GM23338 (cell line): ENCODE results near the gene CYGB. TPM values are rescaled to one million over a fixed set of nuclear protein-coding genes. Genes with fewer than 3 reads are reported as not detected.
"Not testable (repeated sequence)": the region's sequence is repeated elsewhere in the genome, so short reads cannot be mapped to it uniquely, and the experiment has no call there.

ENCODE experiments used
- ATAC-seq: fragments of 200-7000 bp; cut with Tn5 transposase; 3 replicates; pipeline ENCODE4 v1.9.1; 2020
- DNase-seq: peaks from one replicate; pipeline ENCODE4 v3.0.0-alpha.2; 2015; ENCODE audit warnings: low spot score
- H2AFZ ChIP-seq: fragments of 200-600 bp; sonication (generic); 2 replicates; pipeline ENCODE4 v1.8.0; 2016; ENCODE audit warnings: antibody characterized with exemption, mild to moderate bottlenecking, moderate library complexity
- H3F3A ChIP-seq: fragments of 200-600 bp; sonication (generic); replicated peaks from 2 replicates; pipeline ENCODE4 v1.8.0; 2017; ENCODE audit warnings: antibody characterized with exemption, mixed run types, low read depth
- H3K27ac ChIP-seq: fragments of 200-600 bp; sonication (generic); 2 replicates; pipeline ENCODE4 v1.6.1; 2016; ENCODE audit warnings: low read depth
- H3K27me3 ChIP-seq: fragments of 200-600 bp; sonication (generic); 2 replicates; pipeline ENCODE4 v1.8.0; 2016; ENCODE audit warnings: mild to moderate bottlenecking, mixed run types, moderate library complexity; ENCODE audit not compliant: insufficient read depth
- H3K36me3 ChIP-seq: fragments of 200-600 bp; sonication (generic); 2 replicates; pipeline ENCODE4 v1.8.0; 2016; ENCODE audit warnings: mild to moderate bottlenecking; ENCODE audit not compliant: insufficient read depth
- H3K4me1 ChIP-seq: fragments of 200-600 bp; sonication (generic); 2 replicates; pipeline ENCODE4 v1.8.0; 2016; ENCODE audit warnings: mild to moderate bottlenecking, moderate library complexity; ENCODE audit not compliant: insufficient read depth
- H3K4me2 ChIP-seq: fragments of 200-600 bp; sonication (generic); 2 replicates; pipeline ENCODE4 v1.7.1; 2017; ENCODE audit warnings: mixed run types
- H3K4me3 ChIP-seq: fragments of 200-600 bp; sonication (generic); 2 replicates; pipeline ENCODE4 v1.6.1; 2016; ENCODE audit warnings: mixed run types
- H3K79me2 ChIP-seq: fragments of 200-600 bp; sonication (generic); replicated peaks from 2 replicates; pipeline ENCODE4 v1.8.0; 2017; ENCODE audit warnings: mild to moderate bottlenecking; ENCODE audit not compliant: insufficient read depth
- H3K9me2 ChIP-seq: fragments of 200-600 bp; sonication (generic); 2 replicates; pipeline ENCODE4 v1.8.0; 2017; ENCODE audit not compliant: insufficient read depth
- H4K20me1 ChIP-seq: fragments of 200-600 bp; sonication (generic); replicated peaks from 2 replicates; pipeline ENCODE4 v1.8.0; 2017; ENCODE audit warnings: mild to moderate bottlenecking; ENCODE audit not compliant: insufficient read depth
- H3K27ac Mint-ChIP-seq: 2 replicates; pipeline ENCODE4 v1.8.0; 2020; ENCODE audit warnings: inconsistent platforms, mild to moderate bottlenecking, moderate library complexity, mixed read lengths
- H3K27me3 Mint-ChIP-seq: 3 replicates; pipeline ENCODE4 v1.8.0; 2022; ENCODE audit warnings: low read depth, mild to moderate bottlenecking, moderate library complexity, mixed read lengths, inconsistent platforms; ENCODE audit not compliant: insufficient read depth, poor library complexity
- H3K36me3 Mint-ChIP-seq: 3 replicates; pipeline ENCODE4 v1.8.0; 2021; ENCODE audit warnings: low read depth, mild to moderate bottlenecking, inconsistent platforms, moderate library complexity, mixed read lengths
- H3K4me1 Mint-ChIP-seq: 3 replicates; pipeline ENCODE4 v1.8.0; 2020; ENCODE audit warnings: mild to moderate bottlenecking, inconsistent platforms, mixed read lengths
- H3K4me3 Mint-ChIP-seq: 3 replicates; pipeline ENCODE4 v1.8.0; 2021; ENCODE audit warnings: moderate library complexity, mild to moderate bottlenecking, inconsistent platforms, mixed read lengths
- H3K9me3 Mint-ChIP-seq: 3 replicates; pipeline ENCODE4 v1.8.0; 2020; ENCODE audit warnings: moderate library complexity, mild to moderate bottlenecking, inconsistent platforms, mixed read lengths
- CREB1 ChIP-seq: fragments of 250-450 bp; sonication (Bioruptor Pico); IDR thresholded peaks from 2 replicates; pipeline ENCODE4 v1.5.0; 2020; ENCODE audit warnings: low read depth, mild to moderate bottlenecking, moderate library complexity
- EZH2phosphoT487 ChIP-seq: fragments of 200-600 bp; sonication (generic); IDR thresholded peaks from one replicate; pipeline ENCODE4 v1.8.1; 2018; ENCODE audit warnings: antibody characterized with exemption; ENCODE audit not compliant: unreplicated experiment
- JUNB ChIP-seq: IDR thresholded peaks from one replicate; pipeline ENCODE4 v1.6.1; 2016; ENCODE audit warnings: antibody characterized with exemption; ENCODE audit not compliant: unreplicated experiment
- STAT1 ChIP-seq: IDR thresholded peaks from one replicate; pipeline ENCODE4 v1.6.1; 2016; ENCODE audit warnings: antibody characterized with exemption; ENCODE audit not compliant: unreplicated experiment
- ZNF114 ChIP-seq: fragments of 250-450 bp; sonication (Bioruptor Pico); IDR thresholded peaks from 2 replicates; pipeline ENCODE4 v1.5.0; 2020; ENCODE audit warnings: mild to moderate bottlenecking, moderate library complexity
- ZNF331 ChIP-seq: fragments of 250-450 bp; sonication (Bioruptor Pico); IDR thresholded peaks from 2 replicates; pipeline ENCODE4 v1.5.0; 2020; ENCODE audit warnings: low read depth, mild to moderate bottlenecking, moderate library complexity
- polyA plus RNA-seq: library from polyadenylated mRNA; unstranded; fragments of >200 nt; fragmentation: Nextera tagmentation; extraction: Ambion mirVana; gene quantifications from 2 replicates; pipeline ENCODE4 v1.2.1, GENCODE V29; 2016
- total RNA-seq: library from RNA; depleted of rRNA; stranded (reverse); fragments of >200 nt; shearing (Covaris generic); gene quantifications from 2 replicates; pipeline ENCODE4 v1.2.3, GENCODE V29; 2014
- TF ChIP-seq, protein P1 (sequence below): IDR thresholded peaks from 2 replicates; pipeline ENCODE4 v1.6.1; 2016; ENCODE audit warnings: antibody characterized with exemption

The CYGB gene
- total and polyA plus RNA-seq, 2 experiments from 2014 or later = 1.2 to 1.7 TPM

DNA sequence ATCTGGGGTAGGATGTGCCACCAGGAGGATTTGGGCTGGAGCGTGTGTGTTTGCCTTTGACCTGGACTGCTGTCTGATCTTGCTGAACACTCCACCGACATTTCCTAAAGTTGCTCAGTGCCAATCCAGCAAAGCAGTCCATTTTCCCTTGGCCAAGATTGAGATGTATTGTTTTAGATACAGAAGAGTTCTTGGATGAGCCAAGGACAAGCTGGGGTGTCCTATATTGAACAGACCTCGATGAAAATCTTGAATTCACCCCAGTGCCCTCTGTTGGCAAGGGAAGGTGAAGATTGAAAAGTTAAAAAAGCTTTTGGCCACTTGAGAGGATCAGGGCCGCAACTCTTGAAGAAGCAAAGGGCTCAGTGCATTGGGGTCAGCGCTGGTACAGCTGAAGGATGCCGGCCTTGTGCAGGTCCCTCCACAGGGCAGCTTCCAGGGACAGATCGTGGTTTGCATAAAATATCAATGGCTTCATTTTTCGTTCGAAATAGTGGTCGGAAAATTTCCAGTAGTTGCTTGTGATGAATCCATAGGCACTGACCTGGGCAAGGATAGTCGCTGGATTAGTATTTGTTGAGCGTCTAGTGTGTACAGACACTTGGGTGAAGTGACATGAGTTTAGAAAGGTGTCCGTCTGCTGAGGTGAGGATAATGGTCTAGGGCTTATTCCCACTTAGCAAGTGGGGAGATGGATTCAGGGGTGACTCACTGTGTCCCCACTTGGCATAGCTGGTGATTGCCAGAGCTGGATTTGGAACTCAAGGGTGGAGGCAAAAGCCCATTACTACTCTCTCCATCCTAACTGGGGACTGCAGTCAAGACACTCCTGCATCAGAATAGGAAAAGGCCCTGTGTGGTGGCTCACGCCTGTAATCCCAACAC is 28.5 kb upstream of the CYGB start (continued):
- TF ChIP-seq, protein P1, sequence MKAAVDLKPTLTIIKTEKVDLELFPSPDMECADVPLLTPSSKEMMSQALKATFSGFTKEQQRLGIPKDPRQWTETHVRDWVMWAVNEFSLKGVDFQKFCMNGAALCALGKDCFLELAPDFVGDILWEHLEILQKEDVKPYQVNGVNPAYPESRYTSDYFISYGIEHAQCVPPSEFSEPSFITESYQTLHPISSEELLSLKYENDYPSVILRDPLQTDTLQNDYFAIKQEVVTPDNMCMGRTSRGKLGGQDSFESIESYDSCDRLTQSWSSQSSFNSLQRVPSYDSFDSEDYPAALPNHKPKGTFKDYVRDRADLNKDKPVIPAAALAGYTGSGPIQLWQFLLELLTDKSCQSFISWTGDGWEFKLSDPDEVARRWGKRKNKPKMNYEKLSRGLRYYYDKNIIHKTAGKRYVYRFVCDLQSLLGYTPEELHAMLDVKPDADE = no peak

DNA sequence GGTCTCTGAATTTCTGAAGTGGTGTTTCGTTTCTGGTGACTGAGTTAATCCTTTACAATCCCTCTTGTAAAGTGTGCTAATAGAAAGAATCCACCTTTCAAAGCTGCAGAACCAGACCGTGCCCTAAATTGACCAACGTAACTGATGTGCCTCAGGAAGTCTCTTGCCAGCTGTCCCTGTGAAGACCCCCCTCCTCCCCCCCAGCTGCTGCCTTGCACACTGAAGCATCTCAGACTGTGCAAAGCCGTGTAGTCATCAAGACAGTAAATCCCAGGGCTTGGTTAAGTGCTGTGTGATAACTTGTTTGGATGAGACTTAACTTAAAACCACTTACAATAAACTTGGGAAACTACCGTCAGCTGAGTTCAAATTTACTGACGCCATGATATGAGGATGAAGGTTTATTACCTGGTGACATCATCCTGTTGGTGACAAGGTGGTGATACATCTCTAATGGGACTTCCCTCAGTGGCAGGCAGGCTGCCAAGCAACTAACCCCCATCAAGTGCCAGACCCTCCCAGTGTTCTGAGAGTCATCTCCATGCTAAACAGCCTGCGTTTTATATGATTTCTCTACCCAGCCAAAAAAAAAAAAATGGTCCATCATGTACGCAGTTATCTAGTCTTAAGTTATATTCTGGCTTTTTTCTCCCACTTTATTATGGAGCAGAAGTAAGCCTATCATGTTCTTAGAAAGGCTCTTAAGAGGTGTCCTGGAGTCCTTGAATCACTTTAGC is 27.6 kb upstream of the CYGB start:
- peak overlapping the region; percentile 76; the same call in 1 of the 2 replicates for H3K27ac ChIP-seq
- H3K36me3 Mint-ChIP-seq = peaks cover 67% of the 10 kb centered on the region
- not testable (repeated sequence) for DNase-seq

DNA sequence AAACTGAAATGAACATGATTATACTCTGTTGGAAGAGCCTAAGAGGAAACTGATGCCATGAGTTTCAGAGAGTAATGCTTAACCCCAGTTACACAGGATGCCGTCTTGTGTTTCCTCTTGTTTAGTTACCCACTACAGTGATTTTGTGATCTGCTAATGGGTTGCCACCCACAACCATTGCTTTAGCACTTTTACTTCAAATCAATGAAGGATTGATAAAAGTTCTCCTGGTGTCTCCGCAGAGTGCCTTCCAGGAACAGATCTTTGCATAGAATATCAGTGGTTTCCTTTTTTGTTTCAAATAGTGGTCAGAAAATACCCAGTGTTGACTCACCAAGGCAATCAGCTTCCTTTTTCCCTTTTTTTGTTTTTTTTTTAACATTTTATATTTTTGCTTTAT is 25.9 kb upstream of the CYGB start:
- not testable (repeated sequence) for H3K27ac ChIP-seq, H3K27me3 ChIP-seq, DNase-seq, H3K27ac Mint-ChIP-seq, H3K27me3 Mint-ChIP-seq, H3K4me2 ChIP-seq, H3K9me3 Mint-ChIP-seq, H3K4me3 ChIP-seq, ATAC-seq, H3K9me2 ChIP-seq, H3K4me3 Mint-ChIP-seq, H2AFZ ChIP-seq
- H3K36me3 Mint-ChIP-seq = peaks cover 85% of the 10 kb centered on the region
- peaks cover 54% of the 10 kb centered on the region for H4K20me1 ChIP-seq
- H3K79me2 ChIP-seq = peaks cover 45% of the 10 kb centered on the region
- peaks cover 67% of the 10 kb centered on the region for H3F3A ChIP-seq
- H3K36me3 ChIP-seq = peaks cover 46% of the 10 kb centered on the region
- peaks cover 60% of the 10 kb centered on the region for H3K4me1 Mint-ChIP-seq
- H3K4me1 ChIP-seq = peaks cover 57% of the 10 kb centered on the region

More for the DNA sequence above, 27.6 kb upstream of the CYGB start:
- Histone ChIP-seq H3K36me3 (peaks cover 38% of the 10 kb centered on the region), H3K79me2 (peaks cover 27% of the 10 kb centered on the region), H3F3A (peaks cover 51% of the 10 kb centered on the region), H3K4me1 (peaks cover 50% of the 10 kb centered on the region), H4K20me1 (peaks cover 39% of the 10 kb centered on the region)
- not testable (repeated sequence) for H3K4me3 Mint-ChIP-seq, ATAC-seq, H3K27me3 ChIP-seq, H3K4me2 ChIP-seq, H3K27me3 Mint-ChIP-seq, H3K9me3 Mint-ChIP-seq, H2AFZ ChIP-seq, H3K4me3 ChIP-seq, H3K9me2 ChIP-seq, H3K27ac Mint-ChIP-seq
- H3K4me1 Mint-ChIP-seq = peaks cover 58% of the 10 kb centered on the region

DNA sequence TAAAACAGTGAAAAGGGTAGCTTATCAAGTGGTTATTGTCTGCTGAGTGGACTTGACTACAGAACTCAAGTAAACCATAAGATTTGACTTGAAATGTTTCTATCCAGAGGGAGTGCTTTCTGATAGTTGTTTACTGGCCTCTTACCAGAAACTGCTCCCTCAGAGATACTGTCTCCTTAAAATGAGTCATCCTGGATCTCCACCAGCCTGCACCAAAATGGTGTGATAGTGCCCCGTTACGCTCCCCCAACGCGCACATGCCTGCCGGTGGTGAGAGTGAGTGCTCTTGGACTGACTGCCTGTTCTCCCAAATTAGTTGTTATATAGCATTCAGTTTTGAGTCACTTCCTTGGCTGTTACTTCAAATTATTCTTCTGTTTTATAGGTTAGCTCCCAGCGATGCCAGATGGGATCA is 25.2 kb upstream of the CYGB start:
- peaks cover 46% of the 10 kb centered on the region for H3K36me3 ChIP-seq
- DNase-seq (no peak), ATAC-seq (no peak)
- H3K4me3 ChIP-seq = no peak overlapping the region
- peaks cover 51% of the 10 kb centered on the region for H3K4me1 ChIP-seq
- peaks cover 54% of the 10 kb centered on the region for H4K20me1 ChIP-seq
- Mint-ChIP-seq H3K27me3 (peaks cover 5% of the 10 kb centered on the region), H3K36me3 (peaks cover 91% of the 10 kb centered on the region), H3K4me1 (peaks cover 54% of the 10 kb centered on the region), H3K9me3 (no peaks in the 10 kb centered on the region), H3K4me3 (no peak overlapping the region), H3K27ac (peak overlapping the region; percentile 72; the same call in 1 of the 2 replicates)
- H3K4me2 ChIP-seq = no peak overlapping the region
- peak overlapping the region; percentile 72; the same call in 1 of the 2 replicates for H3K27ac ChIP-seq
- no peaks in the 10 kb centered on the region for H3K9me2 ChIP-seq
- peaks cover 60% of the 10 kb centered on the region for H3F3A ChIP-seq
- H2AFZ ChIP-seq = no peak overlapping the region
- H3K79me2 ChIP-seq = peaks cover 51% of the 10 kb centered on the region
- no peaks in the 10 kb centered on the region for H3K27me3 ChIP-seq
- TF ChIP-seq ZNF114 (CRISPR knock-in tag) (no peak), STAT1 (no peak), CREB1 (CRISPR knock-in tag) (no peak), ZNF331 (CRISPR knock-in tag) (no peak), EZH2phosphoT487 (no peak), JUNB (no peak)
- TF ChIP-seq, protein P1 = no peak
